Prostate gland (tissue), 2 donors: ENCODE measurements around the gene FAF1. TPM values are rescaled to one million over a fixed set of nuclear protein-coding genes. Genes with fewer than 3 reads are reported as not detected.

Experiments used
- DNase-seq: peaks from one replicate; pipeline ENCODE4 v3.0.0-alpha.2; 2019; ENCODE audit warnings: low spot score
- H3K27ac ChIP-seq, 2 donors: fragments of 200-600 bp; sonication (generic); 2 replicates each; pipeline ENCODE4 v1.5.1; 2017 to 2019
- H3K27me3 ChIP-seq: fragments of 200-600 bp; sonication (generic); replicated peaks from 2 replicates; pipeline ENCODE4 v1.5.1; 2019; ENCODE audit not compliant: insufficient read depth
- H3K36me3 ChIP-seq, 2 donors: fragments of 200-600 bp; sonication (generic); 1 replicate in 1 of 2; 2 replicates in 1 of 2; pipeline versions ENCODE4 v1.5.1 to v1.8.1; 2017 to 2019
- H3K4me1 ChIP-seq: fragments of 200-600 bp; sonication (generic); replicated peaks from 2 replicates; pipeline ENCODE4 v1.5.1; 2019
- H3K4me3 ChIP-seq, 2 donors: fragments of 200-600 bp; sonication (generic); 2 replicates each; pipeline ENCODE4 v1.5.1; 2017 to 2019
- H3K9me3 ChIP-seq: fragments of 200-600 bp; sonication (generic); 2 replicates; pipeline ENCODE4 v1.5.1; 2017
- POLR2A ChIP-seq: fragments of 450-650 bp; IDR thresholded peaks from one replicate; pipeline ENCODE4 v1.6.1; 2016; ENCODE audit warnings: antibody characterized with exemption, mild to moderate bottlenecking
- POLR2AphosphoS5 ChIP-seq: sonication (generic); formaldehyde crosslinking; IDR thresholded peaks from one replicate; pipeline ENCODE4 v1.6.1; 2017; ENCODE audit warnings: antibody characterized with exemption
- WGBS: methylation state at CpG from one replicate; pipeline ENCODE4 v1.1.5; 2018; 5-methylcytosine and 5-hydroxymethylcytosine counted together
- intact Hi-C: fragments of 100-400 bp; cut with DNase I; formaldehyde crosslinking; loops from one replicate; pipeline ENCODE4 v1.14.2; 2022
- small RNA-seq, 2 donors: library from RNA; depleted of rRNA; stranded (forward); fragments of <200 nt; gene quantifications; one replicate each; pipeline ENCODE3, GENCODE V24; 2016
- total RNA-seq, 2 donors: library from RNA; depleted of rRNA; stranded (reverse); fragments of >200 nt; gene quantifications; one replicate each; pipeline ENCODE4 v1.1.0, GENCODE V29; 2016
- TF ChIP-seq, protein P1 (sequence below), 4 experiments: fragments of 200-600 bp in 2 of 4; fragments of 450-650 bp in 2 of 4; sonication (generic) in 2 of 4; IDR thresholded peaks; 1 replicate in 3 of 4; 2 replicates in 1 of 4; pipeline ENCODE4 v1.5.1; 2016 to 2019; ENCODE audit warnings: antibody characterized with exemption in 4 of 4, mild to moderate bottlenecking in 2 of 4, moderate library complexity in 2 of 4

The FAF1 gene
- total RNA-seq, 2 donors from 2014 or later = 40.4 to 41.5 TPM

DNA sequence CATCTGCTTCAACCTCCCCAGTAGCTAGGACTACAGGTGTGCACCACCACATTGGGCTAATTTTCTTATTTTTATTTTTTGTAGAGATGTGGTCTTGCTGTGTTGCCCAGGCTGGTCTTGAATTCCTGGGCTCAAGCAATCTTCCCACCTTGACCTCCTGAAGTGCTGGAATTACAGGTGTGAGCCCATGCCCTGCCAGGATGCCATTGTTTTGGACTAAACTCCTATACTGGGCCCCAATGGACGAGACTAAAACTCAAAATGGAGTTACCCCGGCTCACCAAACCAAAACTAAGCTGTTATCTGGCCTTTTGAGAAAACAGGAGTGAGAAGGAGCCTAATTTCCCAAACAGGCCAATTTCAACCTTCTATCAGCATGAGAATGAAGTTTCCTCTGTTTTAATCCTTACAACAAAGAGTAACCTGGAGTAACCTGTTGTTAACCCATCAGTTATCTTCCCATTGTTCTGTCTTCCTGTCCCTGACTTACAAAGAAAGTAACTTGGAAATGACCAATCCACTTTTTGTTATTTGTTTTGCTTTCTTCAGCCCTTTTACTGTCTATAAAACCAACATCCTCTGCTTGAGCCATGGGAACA, 566.4 kb downstream of the FAF1 start:
- no peak for DNase-seq
- Histone ChIP-seq H3K27ac (no peak overlapping the region), H3K36me3 (no peaks in the 10 kb centered on the region), H3K4me1 (no peaks in the 10 kb centered on the region), H3K27me3 (no peaks in the 10 kb centered on the region), H3K4me3 (no peak overlapping the region), H3K9me3 (no peaks in the 10 kb centered on the region)
- intact Hi-C loops = no loop called here
- 79% methylated on average over 2 of the region's 2 CpGs for WGBS
- no peak for TF ChIP-seq POLR2A
- TF ChIP-seq POLR2AphosphoS5 = no peak
- TF ChIP-seq, protein P1, sequence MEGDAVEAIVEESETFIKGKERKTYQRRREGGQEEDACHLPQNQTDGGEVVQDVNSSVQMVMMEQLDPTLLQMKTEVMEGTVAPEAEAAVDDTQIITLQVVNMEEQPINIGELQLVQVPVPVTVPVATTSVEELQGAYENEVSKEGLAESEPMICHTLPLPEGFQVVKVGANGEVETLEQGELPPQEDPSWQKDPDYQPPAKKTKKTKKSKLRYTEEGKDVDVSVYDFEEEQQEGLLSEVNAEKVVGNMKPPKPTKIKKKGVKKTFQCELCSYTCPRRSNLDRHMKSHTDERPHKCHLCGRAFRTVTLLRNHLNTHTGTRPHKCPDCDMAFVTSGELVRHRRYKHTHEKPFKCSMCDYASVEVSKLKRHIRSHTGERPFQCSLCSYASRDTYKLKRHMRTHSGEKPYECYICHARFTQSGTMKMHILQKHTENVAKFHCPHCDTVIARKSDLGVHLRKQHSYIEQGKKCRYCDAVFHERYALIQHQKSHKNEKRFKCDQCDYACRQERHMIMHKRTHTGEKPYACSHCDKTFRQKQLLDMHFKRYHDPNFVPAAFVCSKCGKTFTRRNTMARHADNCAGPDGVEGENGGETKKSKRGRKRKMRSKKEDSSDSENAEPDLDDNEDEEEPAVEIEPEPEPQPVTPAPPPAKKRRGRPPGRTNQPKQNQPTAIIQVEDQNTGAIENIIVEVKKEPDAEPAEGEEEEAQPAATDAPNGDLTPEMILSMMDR (IDR thresholded peaks at IDR 0.05) = no peak

Small RNA genes within 50 kb of the gene (small RNA-seq; reads per million reads assigned to genes)
- gene RNU6-1026P = 0 reads per million in 2 donors

Other genes with a start within 250 kb of the FAF1 start
- 1 to 10 TPM; 6.8 to 8.4 TPM for gene CDKN2C, start 10.0 kb upstream of the FAF1 start, total RNA-seq
- gene C1orf185, start 142.0 kb upstream of the FAF1 start, total RNA-seq = not detected